ENCODE results near the gene PLCXD3. TPM values are rescaled to one million over a fixed set of nuclear protein-coding genes. Genes with fewer than 3 reads are reported as not detected.

Gene PLCXD3
- total and polyA plus RNA-seq, 2 of the 8 experiments (the other 6 are each of a cell fraction or from before 2014, with no cell fraction given), result 0.03 to 0.07 TPM

DNA sequence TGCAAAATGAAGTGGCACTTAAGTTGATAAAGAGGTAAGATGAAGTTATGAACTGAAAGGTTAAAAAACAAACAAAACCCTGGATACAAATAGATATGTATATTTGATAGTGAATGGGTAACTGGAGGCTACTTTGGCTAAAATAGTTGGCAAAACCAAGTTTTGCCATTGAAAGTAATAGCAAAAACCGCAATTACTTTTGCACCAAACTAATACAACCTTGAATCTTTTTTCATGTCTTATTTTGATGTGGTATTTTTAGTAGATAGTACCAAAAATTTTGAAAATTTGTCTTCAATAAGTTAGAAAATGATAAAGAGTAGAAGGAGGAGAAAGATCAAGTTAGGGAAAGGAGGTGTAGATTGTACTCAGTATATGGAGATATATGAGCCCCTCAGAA, 47.9 kb upstream of the PLCXD3 start:
- Histone ChIP-seq H3K18ac (ENCODE audit: extremely low read depth, low read length) (no peak overlapping the region), H3K23me2 (ENCODE audit: low read depth, low read length) (no peaks in the 10 kb centered on the region), H4K5ac (ENCODE audit: insufficient read length, low read depth, low read length) (no peak overlapping the region), H3K4me2 (ENCODE audit: insufficient read depth in 1 of 2, low read depth in 2 of 2, low read length in 2 of 2) (no peak overlapping the region), H3K9me3 (ENCODE audit: insufficient read depth in 2 of 2, low read depth in 1 of 2, low read length in 1 of 2) (no peaks in the 10 kb centered on the region), H4K91ac (replicated peaks; ENCODE audit: insufficient read length, low read length) (no peak overlapping the region), H2AFZ (ENCODE audit: low read length) (no peak overlapping the region), H3K36me3 (ENCODE audit: control insufficient read depth in 2 of 4, insufficient read depth in 4 of 4, low read length in 3 of 4) (no peaks in the 10 kb centered on the region), H2BK15ac (ENCODE audit: low read length) (no peak overlapping the region), H3K27ac (ENCODE audit: low read depth, low read length) (no peak overlapping the region), H3K4me3 (ENCODE audit: extremely low read depth in 1 of 4, insufficient read depth in 2 of 4, low read depth in 3 of 4, low read length in 4 of 4) (no peak overlapping the region), H2BK5ac (ENCODE audit: low read depth, low read length) (no peak overlapping the region), H3K23ac (ENCODE audit: insufficient read length) (no peak overlapping the region), H4K8ac (ENCODE audit: extremely low read depth, insufficient read depth, low read length) (no peak overlapping the region), H3K79me2 (ENCODE audit: control insufficient read depth in 1 of 2, insufficient read depth in 2 of 2, low read length in 2 of 2) (no peaks in the 10 kb centered on the region), H2BK120ac (replicated peaks; ENCODE audit: low read depth, low read length) (no peak overlapping the region), H2AK5ac (ENCODE audit: low read depth, low read length) (no peak overlapping the region), H3K79me1 (ENCODE audit: low read depth, low read length) (no peaks in the 10 kb centered on the region), H2BK12ac (ENCODE audit: low read depth, low read length) (no peak overlapping the region), H2BK20ac (ENCODE audit: low read length) (no peak overlapping the region), H3K14ac (ENCODE audit: insufficient read length) (no peak overlapping the region), H3K4me1 (replicated peaks in 1 of 4; ENCODE audit: control insufficient read depth in 3 of 4, insufficient read depth in 4 of 4, low read length in 3 of 4) (no peaks in the 10 kb centered on the region), H4K20me1 (replicated peaks in 1 of 2; ENCODE audit: control insufficient read depth in 1 of 2, insufficient read depth in 2 of 2, low read length in 2 of 2) (no peaks in the 10 kb centered on the region), H3K4ac (replicated peaks; ENCODE audit: insufficient read length, low read depth, low read length) (no peak overlapping the region), H3K56ac (replicated peaks; ENCODE audit: insufficient read length, low read depth, low read length) (no peak overlapping the region), H3K9ac (replicated peaks in 1 of 4; ENCODE audit: extremely low read depth in 1 of 4, low read depth in 3 of 4, low read length in 3 of 4) (no peak overlapping the region), H3K27me3 (replicated peaks in 1 of 4; ENCODE audit: control insufficient read depth in 3 of 4, extremely low read depth in 1 of 4, insufficient read depth in 3 of 4, low read length in 3 of 4) (no peaks in the 10 kb centered on the region)
- TF ChIP-seq TCF12 (IDR thresholded peaks at IDR 0.05; ENCODE audit: low read depth, low read length), result no peak
- TF ChIP-seq CREB1 (IDR thresholded peaks at IDR 0.05), result no peak
- TF ChIP-seq RXRA (IDR thresholded peaks at IDR 0.05; ENCODE audit: insufficient read depth, low read depth, low read length), result no peak
- no peak for TF ChIP-seq JUND (IDR thresholded peaks at IDR 0.05; ENCODE audit: low read length)
- no peak for TF ChIP-seq RAD21 (IDR thresholded peaks at IDR 0.05 in 1 of 2, conservative IDR thresholded peaks at IDR 0.05 in 1 of 2; ENCODE audit: low read depth in 2 of 2, low read length in 2 of 2)
- TF ChIP-seq JUN (IDR thresholded peaks at IDR 0.05; ENCODE audit: low read depth, low read length), result no peak
- TF ChIP-seq TAF1 (IDR thresholded peaks at IDR 0.05; ENCODE audit: low read depth, low read length), result no peak
- TF ChIP-seq, protein P1, sequence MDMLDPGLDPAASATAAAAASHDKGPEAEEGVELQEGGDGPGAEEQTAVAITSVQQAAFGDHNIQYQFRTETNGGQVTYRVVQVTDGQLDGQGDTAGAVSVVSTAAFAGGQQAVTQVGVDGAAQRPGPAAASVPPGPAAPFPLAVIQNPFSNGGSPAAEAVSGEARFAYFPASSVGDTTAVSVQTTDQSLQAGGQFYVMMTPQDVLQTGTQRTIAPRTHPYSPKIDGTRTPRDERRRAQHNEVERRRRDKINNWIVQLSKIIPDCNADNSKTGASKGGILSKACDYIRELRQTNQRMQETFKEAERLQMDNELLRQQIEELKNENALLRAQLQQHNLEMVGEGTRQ (IDR thresholded peaks at IDR 0.05; ENCODE audit: low read length), result no peak
- TF ChIP-seq SP4 (IDR thresholded peaks at IDR 0.05; ENCODE audit: low read length), result no peak
- TF ChIP-seq TAF7 (optimal IDR thresholded peaks at IDR 0.05; ENCODE audit: borderline replicate concordance, low read depth, low read length), result no peak
- FAIRE-seq (no peak), DNase-seq (ENCODE audit: low read depth in 1 of 2, low spot score in 2 of 2) (no peak)
- ChIA-PET POLR2A (ENCODE audit: partially characterized antibody) (no interaction called here), CTCF (ENCODE audit: partially characterized antibody) (no interaction called here)
- 89% methylated on average over 1 of the region's 1 CpG; no CpG with 5 or more reads in 1 of the 2 experiments for WGBS, 2 experiments (ENCODE audit: extremely low coverage in 1 of 2, insufficient coverage in 1 of 2, insufficient read length in 1 of 2, insufficient replicate concordance in 2 of 2, low coverage in 1 of 2, low lambda C conversion rate in 2 of 2, missing lambda C conversion rate in 1 of 2)
